Skeletal muscle cell (primary cell): ENCODE measurements around the gene CPZ.
"Not testable (repeated sequence)": the region's sequence is repeated elsewhere in the genome, so short reads cannot be mapped to it uniquely, and the experiment has no call there.

Experiments used
- DNase-seq: peaks from one replicate; pipeline ENCODE4 v3.0.0-alpha.2; 2010; ENCODE audit warnings: low read depth
- H3K4me3 ChIP-seq: 2 replicates; pipeline ENCODE4 v1.5.1; 2011; ENCODE audit warnings: low read depth, mild to moderate bottlenecking, control low read depth, low read length, moderate library complexity

CPZ gene

GRCh38 chr4:8624601-8625272 lies 32.2 kb downstream of the CPZ start:
- H3K4me3 ChIP-seq, DNase-seq: not testable (repeated sequence)

DNA sequence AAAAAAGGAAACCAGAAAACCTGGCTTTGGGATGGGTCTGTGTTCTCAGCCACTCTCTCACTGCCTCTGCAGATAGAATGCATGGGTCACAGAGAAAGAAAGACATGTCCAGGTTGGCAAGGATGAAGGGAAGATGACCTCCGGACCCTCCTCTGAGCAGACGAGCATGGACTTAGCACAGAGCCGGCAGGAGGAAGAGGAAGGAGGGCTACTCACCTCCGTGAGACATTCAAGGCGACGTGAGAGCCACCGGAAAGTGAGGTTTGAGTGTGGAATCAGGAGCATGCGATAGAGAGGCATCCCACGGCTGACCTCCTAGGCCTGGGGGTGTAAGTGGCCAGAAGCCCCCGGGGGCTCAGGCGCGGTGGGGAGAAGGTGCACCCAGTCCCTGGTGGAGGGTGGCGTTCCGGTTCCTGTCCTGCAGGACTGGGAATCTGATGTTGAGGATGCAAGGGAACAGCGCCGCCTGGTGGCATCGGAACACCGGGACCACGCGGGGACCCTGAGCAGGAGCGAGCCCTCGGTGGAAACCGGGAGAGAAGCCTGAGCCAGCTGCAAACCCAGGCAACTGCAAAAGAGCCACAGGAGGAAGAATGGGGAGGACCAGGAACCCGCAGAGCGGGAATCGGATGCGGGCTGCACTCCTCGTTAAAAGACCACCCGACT lies 37.8 kb downstream of the CPZ start:
- not testable (repeated sequence) for DNase-seq, H3K4me3 ChIP-seq

- H3K4me3 ChIP-seq, DNase-seq: not testable (repeated sequence)
These were observed 39.3 kb downstream of the CPZ start for GRCh38 chr4:8631896-8632295.

GRCh38 chr4:8634773-8635172 lies 42.2 kb downstream of the CPZ start:
- DNase-seq, H3K4me3 ChIP-seq: not testable (repeated sequence)

GRCh38 chr4:8635897-8636554 lies 43.5 kb downstream of the CPZ start:
- not testable (repeated sequence) for DNase-seq, H3K4me3 ChIP-seq

GRCh38 chr4:8637456-8637984 lies 45.0 kb downstream of the CPZ start:
- no peak overlapping the region for H3K4me3 ChIP-seq
- DNase-seq = no peak

GRCh38 chr4:8639021-8639420 lies 46.5 kb downstream of the CPZ start:
- no peak overlapping the region for H3K4me3 ChIP-seq
- DNase-seq = no peak

- no peak overlapping the region for H3K4me3 ChIP-seq
- no peak for DNase-seq
These were observed 47.5 kb downstream of the CPZ start for GRCh38 chr4:8639777-8640720.

DNA sequence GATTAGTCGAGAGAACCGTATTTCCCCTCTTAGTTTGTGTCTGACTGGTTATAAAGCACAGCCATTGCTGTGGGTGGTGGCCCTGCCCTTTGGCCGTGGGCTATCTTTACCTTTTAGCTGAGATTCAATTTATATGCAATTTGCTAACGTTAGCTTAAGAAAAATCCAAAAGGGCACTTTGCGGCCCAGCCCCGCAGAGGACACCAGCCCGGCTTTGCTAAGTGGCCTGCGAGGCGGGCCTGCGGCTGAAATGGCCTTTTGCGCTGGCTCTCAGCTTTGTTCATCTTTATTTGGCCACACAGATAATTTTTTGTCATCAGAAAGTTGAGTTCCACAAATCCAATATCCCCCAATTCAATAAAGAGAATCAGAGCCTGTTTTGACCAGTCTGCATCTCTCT lies 48.3 kb downstream of the CPZ start:
- DNase-seq = no peak
- no peak overlapping the region for H3K4me3 ChIP-seq

DNA sequence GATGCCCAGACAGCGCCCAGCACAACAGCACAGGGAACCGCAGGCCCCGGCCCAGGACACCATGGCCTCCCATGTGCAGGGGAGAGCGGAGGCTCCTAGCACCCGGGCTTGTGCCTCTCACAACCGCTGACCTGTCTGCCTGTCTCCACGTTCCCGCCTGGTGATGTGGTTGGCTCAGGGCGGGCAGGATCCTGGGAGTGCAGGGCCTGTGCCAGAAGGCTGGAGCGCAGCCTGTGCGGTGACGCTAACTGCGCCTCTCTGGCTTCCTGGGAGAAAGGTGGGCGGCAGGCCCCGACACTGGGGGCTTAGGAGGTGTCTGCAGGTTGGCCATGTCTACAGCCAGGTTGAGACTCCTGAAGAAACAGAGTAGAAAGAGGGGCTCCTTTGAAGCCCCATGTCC lies 48.7 kb downstream of the CPZ start:
- no peak overlapping the region for H3K4me3 ChIP-seq
- DNase-seq = no peak

DNA sequence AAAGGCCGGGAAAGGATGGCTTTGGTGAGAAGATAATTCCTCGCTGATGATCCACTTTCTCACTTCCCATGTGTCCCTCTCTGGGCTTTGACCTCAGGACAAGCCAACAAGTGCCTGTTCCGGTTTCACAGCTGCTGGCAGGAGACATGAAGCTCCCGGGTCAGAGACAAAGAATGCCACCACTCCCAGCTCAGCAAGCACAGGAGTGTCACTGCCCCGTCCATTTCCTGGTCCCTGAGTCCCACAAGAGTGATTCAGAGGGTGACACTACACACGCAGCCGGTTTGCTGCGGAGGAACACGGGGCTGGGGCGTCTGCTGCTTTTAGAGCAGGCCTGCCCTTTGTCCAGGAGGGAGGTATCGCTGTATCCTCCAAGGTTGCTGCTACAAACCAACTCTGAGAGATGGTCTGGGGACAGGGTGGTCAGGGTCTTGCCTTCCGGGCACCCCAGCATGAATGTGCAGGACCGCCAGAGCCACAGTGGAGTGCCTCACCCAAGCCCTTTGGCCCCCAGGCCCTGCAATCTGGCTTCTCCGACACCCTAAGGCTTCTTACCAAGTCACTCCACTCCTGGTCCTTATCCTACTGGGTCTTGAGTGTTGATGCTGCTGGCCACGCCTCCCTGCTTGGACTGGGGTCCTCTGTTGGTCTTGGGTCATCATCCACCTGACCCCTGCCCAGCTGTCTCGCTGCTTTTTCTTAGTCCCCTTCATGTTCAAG lies 49.5 kb downstream of the CPZ start:
- DNase-seq = no peak
- H3K4me3 ChIP-seq = no peak overlapping the region

DNA sequence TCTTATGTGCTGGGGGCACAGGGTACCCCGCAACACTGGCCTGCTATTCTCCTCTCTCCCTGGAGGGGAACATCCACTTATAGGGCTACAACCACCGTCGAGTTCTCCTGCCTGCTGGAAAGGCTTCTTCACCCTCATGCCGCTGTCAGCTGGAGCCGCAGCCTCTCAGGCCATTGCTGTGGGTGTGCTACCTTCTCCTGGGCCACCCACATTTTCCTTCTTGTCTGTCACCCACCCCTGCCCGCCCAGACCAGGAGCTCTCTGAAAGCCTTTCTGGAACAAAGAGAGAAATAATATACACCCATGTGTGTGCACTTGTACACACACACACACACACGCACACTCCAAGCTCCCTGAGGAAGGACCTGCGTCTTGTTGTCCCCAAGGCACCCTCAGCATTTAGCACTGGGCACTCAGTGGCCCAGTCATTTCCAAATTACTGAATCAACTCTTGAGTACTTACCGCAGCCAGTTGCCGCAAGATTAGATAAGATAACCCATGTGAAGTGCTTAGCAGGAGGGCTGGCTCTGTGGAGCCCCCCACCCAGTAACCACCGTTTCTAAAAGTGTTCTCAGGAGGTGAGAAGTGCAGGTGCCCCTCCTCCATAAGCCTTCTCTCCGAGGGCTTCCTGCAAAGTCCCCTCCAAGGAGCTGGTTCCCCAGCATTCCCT lies 50.2 kb downstream of the CPZ start:
- no peak for DNase-seq
- H3K4me3 ChIP-seq = no peak overlapping the region

DNA sequence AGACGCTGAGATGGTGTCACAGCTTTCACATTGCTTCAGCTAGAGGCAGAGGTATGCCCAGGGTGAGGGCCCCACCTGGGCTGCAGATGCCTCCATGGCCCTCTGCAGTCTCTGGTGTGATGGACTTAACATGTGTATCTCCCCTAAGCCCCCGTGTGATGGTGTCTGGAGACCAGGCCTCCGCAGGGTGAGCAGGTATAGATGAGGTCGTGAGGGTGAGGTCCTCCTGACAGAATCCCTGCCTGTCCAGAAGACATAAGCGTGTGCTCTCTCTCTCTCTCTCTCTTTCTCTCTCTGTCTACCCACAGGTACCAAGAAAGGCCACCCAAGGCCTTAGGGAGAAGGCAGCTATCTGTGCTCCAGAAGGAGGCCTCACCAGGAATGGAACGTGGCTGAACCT lies 50.9 kb downstream of the CPZ start:
- DNase-seq = no peak
- no peak overlapping the region for H3K4me3 ChIP-seq

DNA sequence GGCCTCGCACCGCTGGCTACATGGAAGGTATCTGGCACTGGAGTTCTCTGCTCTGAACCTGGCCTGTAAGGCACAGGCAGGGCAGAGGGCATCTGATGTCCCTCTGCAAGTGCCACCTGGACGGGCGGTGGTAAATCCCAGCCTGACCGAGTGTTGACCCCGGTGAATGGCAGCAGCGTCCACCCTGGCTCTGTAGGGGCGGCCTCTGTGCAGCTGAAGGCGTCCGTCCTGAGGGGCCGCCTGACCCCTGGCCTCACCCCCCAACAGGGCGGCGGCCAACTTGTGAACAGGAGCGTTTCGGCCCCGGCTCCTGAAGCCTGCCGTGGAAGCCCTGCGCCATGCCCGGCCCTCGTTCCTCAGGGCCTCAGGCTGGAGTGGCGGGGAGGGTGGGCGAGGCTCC lies 51.4 kb downstream of the CPZ start:
- no peak overlapping the region for H3K4me3 ChIP-seq
- DNase-seq = no peak

- H3K4me3 ChIP-seq = no peak overlapping the region
- no peak for DNase-seq
These were observed 51.9 kb downstream of the CPZ start for GRCh38 chr4:8644461-8644891.

DNA sequence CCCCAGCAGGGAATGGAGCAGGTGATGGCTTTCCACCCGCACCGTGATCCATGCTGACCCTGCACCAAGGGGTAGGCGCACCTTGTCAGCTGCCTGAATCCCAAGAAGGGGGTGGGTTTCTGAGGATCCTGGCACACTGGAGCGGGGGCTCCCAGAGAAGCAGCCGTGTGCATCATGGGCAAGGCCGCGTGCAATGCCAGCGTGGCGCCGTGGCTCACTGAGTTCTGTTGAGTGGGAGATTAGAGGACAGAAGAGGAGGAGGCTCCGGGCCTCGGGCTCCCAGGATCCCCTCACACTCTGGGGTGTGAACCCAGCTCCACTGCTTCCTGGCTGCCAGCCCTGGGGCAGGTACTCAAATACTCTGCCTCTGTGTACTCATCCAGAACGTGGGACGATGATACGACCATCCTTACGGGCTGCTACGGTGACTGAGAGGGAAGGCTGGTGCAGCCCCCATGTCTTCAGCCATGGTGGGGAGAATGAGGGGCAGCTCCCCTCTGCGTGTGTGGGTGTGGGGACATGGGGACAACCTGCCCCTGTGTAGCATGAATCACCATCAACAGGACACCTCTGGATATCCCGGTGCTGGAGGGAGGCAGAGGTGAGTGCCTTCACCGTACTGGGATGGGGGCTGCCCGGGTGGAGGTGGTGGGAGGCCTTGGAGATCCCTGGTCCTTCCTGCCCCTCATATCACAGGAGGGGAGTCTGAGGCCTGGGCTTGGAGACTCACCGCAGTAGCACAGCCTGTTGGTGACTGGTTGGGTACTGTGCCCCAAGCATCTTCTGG lies 52.6 kb downstream of the CPZ start:
- no peak overlapping the region for H3K4me3 ChIP-seq
- DNase-seq = no peak

DNA sequence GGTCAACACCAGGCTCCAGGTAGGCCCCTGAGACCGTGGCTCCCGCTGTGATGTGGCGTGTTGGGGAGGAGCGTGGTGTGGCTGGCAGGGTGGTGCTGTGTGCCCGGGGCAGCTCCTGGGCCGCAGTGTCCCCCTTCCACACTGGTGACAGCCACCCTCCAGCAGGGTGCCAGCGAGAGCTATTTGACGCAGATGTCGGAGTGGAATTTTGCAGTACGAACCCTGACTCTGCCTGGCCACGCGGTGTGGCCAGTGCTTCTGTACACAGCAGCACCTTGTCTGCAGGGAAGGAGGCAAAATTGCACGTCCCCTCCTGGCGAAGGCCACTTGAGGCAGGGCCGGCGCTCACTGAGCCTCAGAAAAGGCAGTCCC lies 53.2 kb downstream of the CPZ start:
- no peak for DNase-seq
- no peak overlapping the region for H3K4me3 ChIP-seq
